HG03457 (cell line): ENCODE results near the gene GNPTAB.
"Not testable (repeated sequence)": the region's sequence is repeated elsewhere in the genome, so short reads cannot be mapped to it uniquely, and the experiment has no call there.

ENCODE experiments used
- ATAC-seq: cut with Tn5 transposase; IDR thresholded peaks from one replicate; pipeline ENCODE4 v1.9.1; 2021; ENCODE audit warnings: moderate number of reproducible peaks; ENCODE audit not compliant: unreplicated experiment

Gene GNPTAB

DNA sequence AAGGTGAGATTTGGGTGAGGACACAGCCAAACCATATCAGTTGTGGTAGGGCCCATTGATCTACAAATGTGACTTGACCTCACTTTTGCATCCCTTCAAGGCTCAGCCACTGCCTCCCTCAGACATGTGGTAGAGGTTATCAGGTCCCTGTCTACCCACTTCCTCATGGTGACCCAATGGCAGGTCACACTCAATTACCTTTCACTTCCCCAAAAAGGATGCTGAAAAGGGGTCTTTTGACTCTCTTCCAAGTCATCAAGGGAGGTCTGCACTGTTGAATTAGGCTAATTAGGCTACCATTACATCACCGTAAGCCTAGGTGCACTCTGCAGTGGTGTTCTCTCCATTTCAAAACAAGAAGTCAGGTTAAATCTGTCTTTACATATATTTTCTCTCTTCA lies 24.0 kb upstream of the GNPTAB start:
- peak; percentile 47 for ATAC-seq

GRCh38 chr12:101852998-101853397 lies 22.2 kb upstream of the GNPTAB start:
- no peak for ATAC-seq

DNA sequence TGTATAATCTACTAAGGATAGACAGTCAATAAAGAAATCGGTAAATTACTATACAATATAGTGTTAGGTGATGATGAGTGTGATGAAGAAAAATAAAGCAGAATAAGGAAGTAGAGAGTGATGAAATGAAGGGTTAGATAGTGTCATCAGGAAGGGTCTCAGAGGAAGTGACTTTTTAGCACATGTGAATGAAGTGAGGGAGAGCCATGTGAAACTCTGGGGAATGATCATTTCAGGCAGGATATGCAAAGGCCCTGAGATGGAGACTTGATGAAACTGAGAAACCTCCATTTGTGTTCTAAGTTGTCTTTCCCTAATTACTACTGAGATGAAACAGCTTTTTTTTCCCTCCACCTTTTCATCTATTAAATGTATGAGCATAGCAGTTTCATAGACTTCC lies 19.4 kb upstream of the GNPTAB start:
- no peak for ATAC-seq

DNA sequence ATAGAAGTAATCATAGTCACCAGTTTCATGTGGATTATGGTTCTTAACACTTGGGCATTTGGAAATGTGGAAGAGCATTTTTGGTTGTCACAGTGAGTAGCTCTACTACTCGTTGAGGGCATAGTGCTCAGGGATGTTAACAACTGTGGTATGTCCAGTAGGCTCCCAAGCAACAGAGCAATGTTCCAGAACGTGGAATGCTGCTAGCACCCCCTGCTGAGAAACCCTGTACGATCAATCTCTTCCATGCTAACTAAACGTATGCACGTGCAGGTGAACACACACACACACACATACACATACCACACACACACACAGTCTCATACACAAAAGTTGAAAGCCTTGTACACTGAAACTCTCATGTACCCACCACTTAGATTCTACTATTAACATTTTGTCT lies 16.6 kb upstream of the GNPTAB start:
- ATAC-seq: no peak

DNA sequence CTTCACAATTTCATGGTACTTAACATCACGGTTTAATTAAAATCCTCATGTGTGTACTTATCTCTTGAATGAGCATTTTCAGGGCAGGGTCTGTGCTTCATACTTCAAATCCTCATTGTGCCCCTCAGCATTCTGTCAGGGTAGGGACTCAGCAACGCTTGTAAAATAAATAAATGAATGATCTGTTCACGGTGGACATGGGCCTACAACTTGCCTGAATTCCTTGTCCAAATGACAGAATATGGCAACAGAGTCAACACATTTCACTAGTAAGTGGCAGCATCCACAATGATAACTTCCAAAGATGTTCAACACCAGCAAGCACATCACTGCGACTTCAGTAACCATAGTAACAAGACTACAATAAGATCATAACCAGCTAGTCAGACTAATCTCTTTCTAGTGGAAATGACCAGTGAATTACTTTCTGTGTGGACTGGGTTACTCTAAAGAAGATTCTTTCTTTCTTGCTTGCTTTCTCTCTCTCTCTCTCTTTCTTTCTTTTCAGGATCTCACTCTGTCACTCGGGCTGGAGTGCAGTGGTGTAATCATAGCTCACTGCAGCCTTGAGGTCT lies 14.5 kb upstream of the GNPTAB start:
- no peak for ATAC-seq

- ATAC-seq: no peak
Observed at GRCh38 chr12:101841069-101841468, 10.3 kb upstream of the GNPTAB start.

GRCh38 chr12:101839324-101840283 lies 8.8 kb upstream of the GNPTAB start:
- no peak for ATAC-seq

GRCh38 chr12:101838628-101839323 lies 8.0 kb upstream of the GNPTAB start:
- no peak for ATAC-seq

- ATAC-seq: no peak
Observed at GRCh38 chr12:101832030-101832429, 1.3 kb upstream of the GNPTAB start.

DNA sequence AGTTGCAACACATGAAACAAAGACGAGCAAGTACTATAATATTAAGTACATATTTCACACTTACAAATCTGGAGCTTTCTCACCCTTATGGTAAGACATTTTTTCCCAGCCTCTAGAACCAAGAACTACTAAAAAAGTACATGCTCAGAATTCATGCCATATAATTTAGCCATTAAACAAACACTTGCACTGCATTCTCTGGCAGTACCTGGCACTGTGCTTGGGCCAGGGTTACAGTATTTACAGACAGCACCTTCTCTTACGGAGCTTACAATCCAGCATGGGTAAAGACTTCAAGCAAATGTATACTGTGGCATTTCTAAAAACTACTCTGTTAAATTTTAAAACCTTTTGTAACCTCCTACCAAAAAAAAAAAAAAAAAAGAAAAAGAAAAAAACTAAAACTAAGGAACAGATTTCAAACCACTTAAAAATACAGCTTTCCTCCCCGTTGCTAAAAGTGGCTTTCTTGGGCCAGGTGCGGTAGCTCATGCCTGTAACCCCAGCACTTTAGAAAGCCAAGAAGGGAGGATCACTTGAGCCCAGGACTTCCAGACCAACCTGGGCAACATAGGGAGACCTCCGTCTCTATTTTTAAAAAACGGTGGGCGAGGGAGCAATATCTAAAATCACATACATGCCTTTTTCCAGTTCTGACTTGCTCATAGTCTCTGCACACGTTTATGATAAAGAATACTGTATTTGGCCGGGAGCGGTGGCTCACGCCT lies 956 bp downstream of the GNPTAB start:
- ATAC-seq: no peak

DNA sequence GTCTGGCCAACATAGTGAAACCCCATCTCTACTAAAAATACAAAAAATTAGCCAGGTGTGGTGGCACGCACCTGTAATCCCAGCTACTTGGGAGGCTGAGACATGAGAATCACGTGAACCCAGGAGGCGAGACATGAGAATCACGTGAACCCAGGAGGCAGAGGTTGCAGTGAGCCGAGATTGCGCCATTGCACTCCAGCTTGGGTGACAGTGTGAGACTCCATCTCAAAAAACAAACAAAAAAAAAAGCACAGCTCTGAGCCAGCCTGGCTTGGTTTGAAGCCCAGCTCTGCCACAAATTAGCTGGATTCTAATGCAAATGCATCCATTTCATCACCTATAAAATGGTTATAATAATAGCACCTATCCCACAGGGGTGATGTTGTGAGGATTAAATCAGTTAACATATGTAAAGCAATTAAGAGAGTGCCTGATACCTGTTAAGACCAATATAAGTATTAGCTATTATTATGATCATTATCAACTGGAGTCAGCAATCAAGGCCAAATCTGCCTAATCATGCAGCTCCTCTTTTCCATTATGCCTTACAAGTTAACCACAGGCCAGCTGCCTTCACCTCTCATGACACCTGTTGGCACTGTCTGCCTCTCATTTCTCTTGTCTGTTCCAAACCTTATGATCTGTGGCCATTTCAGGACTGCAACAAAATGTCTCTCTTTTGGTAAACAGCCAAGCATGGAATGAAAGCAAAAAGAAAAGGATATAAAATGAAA lies 2.1 kb downstream of the GNPTAB start:
- ATAC-seq: no peak

DNA sequence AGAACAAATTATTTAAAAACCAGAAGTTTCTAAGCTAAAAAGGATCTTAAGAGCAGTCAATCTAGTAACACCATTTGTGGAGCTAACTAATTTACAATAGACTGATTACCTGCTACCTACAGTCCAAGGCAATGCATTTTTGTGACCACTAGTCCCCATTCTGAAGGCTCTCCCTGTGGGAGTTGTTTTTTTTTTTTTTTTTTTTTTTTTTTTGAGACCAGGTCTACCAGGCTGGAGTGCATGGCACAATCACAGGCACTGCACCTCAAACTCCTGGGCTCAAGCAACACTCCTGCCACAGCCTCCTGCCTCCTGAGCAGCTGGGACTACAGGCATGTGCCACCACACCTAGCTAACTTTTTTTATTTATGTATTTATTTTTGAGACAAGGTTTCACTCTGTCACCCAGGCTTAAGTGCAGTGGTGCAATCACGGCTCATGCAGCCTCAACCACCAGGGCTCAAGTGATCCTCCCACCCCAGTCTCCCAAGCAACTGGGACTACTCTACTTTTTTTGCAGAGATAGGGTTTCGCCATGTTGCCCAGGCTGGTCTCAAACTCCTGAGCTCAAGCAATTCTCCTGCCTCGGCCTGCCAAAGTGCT lies 3.9 kb downstream of the GNPTAB start:
- ATAC-seq: no peak

DNA sequence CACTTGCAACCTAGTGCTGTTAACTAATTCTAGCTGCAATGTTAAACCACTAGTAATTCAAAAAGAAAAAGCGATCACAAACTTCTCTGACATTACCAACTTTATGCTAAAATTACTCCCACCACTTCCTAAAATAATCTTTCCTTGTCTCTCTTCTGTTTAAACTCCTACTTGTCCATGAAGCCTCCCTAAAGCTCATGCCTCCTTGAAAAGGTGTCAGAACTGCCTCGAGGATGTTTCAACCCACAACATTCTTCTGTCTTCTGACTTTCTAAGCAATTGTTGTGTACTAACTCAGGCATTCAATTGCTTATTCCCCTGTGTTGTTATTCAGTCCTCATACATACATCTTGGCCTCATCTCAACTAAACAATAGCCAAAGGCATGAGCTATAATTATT lies 5.9 kb downstream of the GNPTAB start:
- no peak for ATAC-seq

GRCh38 chr12:101823891-101824290 lies 6.9 kb downstream of the GNPTAB start:
- ATAC-seq: peak; percentile 78

GRCh38 chr12:101823039-101823438 lies 7.7 kb downstream of the GNPTAB start:
- ATAC-seq: no peak

DNA sequence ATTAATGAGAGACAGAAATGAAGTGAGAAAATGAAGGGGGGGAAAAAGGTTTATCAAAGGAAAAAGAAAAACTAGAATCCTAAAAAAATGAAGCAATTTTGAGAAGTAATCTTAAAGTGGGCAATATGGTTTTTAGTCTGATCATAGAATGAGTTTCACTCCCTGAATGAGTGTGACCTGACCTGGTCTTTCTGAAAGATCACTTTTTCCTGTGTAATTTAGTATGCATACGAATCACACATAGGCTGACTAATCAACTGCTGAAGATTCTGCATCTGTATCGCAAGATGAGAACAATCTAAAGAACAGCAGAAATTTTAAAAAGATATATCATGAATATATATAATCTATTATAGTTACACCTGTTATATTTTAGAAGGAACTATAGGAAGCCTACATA lies 11.3 kb downstream of the GNPTAB start:
- ATAC-seq: peak; percentile 44

DNA sequence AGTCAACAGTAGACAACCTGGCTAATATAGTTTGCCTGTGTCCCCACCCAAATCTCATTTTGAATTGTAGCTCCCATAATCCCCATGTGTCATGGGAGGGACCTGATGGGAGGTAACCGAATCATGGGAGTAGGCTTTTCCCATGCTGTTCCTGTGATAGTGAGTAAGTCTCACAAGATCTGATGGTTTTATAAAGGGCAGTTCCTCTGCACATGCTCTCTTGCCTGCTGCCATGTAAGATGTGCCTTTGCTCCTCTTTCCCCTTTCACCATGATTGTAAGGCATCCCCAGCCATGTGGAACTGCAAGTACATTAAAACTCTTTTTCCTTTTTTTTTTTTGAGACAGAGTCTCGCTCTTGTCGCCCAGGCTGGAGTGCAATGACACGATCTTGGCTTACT lies 12.1 kb downstream of the GNPTAB start:
- not testable (repeated sequence) for ATAC-seq

DNA sequence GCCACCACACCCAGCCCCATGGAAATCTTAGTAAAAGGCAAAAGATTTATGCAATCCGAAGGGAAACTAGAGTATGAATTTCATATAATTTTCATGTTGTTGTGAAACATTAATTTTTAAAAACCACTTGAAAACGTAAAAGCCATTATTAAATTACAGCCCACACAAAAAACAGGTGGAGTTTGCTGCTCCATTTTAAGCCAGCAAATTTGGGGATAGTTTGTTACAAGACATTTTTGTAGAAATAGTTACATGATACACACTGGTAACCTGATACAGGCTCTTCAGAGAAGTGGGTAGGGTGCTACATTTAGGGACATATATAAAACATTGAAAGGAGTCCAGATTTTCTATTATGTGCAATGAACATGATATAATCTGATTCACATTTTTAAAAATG lies 17.6 kb downstream of the GNPTAB start:
- no peak for ATAC-seq

DNA sequence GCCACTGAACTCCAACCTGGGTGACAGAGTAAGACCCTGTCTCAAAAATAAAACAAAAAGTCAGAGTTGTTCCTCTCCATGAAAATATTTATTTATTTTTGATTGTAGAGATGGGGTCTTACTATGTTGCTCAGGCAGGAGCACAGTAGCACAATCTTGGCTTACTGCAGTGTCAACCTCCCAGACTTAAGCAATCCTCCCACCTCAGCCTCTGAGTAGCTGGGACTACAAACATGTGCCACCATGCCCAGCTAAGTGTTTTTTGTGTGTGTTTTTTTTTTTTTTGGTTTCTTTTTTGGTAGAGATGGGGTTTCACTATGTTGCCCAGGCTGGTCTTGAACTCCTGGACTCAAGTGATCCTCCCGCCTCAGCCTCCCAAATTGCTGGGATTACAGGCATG lies 18.0 kb downstream of the GNPTAB start:
- ATAC-seq: not testable (repeated sequence)

DNA sequence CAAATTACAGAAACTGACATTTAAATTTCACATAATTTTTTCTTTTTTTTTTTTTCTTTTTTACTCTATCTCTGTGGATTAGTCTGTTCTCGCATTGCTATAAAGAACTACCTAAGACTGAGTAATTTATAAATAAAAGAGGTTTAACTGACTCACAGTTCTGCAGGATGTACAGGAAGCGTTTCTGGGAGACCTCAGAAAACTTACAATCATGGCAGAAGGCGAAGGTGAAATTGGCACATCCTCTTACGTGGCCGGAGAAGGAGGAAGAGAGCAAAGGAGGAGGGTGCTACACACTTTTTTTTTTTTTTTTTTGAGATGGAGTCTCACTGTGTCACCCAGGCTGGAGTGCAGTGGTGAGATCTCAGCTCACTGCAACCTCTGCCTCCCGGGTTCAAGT lies 19.4 kb downstream of the GNPTAB start:
- not testable (repeated sequence) for ATAC-seq
